OCI-LY7 (cell line): ENCODE data around the gene KCNQ5. TPM values are rescaled to one million over a fixed set of nuclear protein-coding genes. Genes with fewer than 3 reads are reported as not detected.
"Not testable (repeated sequence)": the region's sequence is repeated elsewhere in the genome, so short reads cannot be mapped to it uniquely, and the experiment has no call there.

ENCODE experiments used
- BruUV-seq: library from RNA; stranded (reverse); fragments of 400-500 nt; replicated peaks from 2 replicates; lab custom pipeline; 2021; lab: Mats Ljungman, UMichigan
- CTCF ChIA-PET: fragments of 300-600 bp; sonication (Branson Sonifier 250); formaldehyde crosslinking; loops from one replicate; lab custom pipeline; 2022; ENCODE audit warnings: antibody characterized with exemption; ENCODE audit not compliant: unreplicated experiment; lab: Charles Lee
- POLR2A ChIA-PET: fragments of 300-600 bp; sonication (Branson Sonifier 250); formaldehyde crosslinking; loops from one replicate; lab custom pipeline; 2022; ENCODE audit warnings: antibody characterized with exemption; lab: Charles Lee
- DNase-seq: peaks from one replicate; pipeline ENCODE4 v3.0.0-alpha.2; 2015; ENCODE audit warnings: low spot score
- H2AFZ ChIP-seq: fragments of 200-600 bp; sonication (generic), shearing (Covaris generic); 2 replicates; pipeline ENCODE4 v1.6.1; 2014; ENCODE audit warnings: mild to moderate bottlenecking, antibody characterized with exemption, low read length, moderate library complexity
- H3K27ac ChIP-seq: fragments of 200-600 bp; sonication (generic); 2 replicates; pipeline ENCODE4 v1.5.1; 2014; ENCODE audit warnings: mixed run types, low read depth, mild to moderate bottlenecking, moderate library complexity, low read length, inconsistent platforms; ENCODE audit not compliant: poor library complexity, severe bottlenecking
- H3K36me3 ChIP-seq: fragments of 200-600 bp; sonication (generic); 2 replicates; pipeline ENCODE4 v1.6.1; 2014; ENCODE audit warnings: mild to moderate bottlenecking, antibody characterized with exemption, low read length, moderate library complexity, mixed read lengths; ENCODE audit not compliant: insufficient read depth
- H3K4me1 ChIP-seq: fragments of 200-600 bp; sonication (generic); 2 replicates; pipeline ENCODE4 v1.5.1; 2014; ENCODE audit warnings: mild to moderate bottlenecking, low read length; ENCODE audit not compliant: insufficient read depth, poor library complexity, severe bottlenecking
- H3K4me2 ChIP-seq: fragments of 200-600 bp; sonication (generic); 2 replicates; pipeline ENCODE4 v1.6.1; 2014; ENCODE audit warnings: mild to moderate bottlenecking, low read length
- H3K4me3 ChIP-seq: fragments of 200-600 bp; sonication (generic); 2 replicates; pipeline ENCODE4 v1.5.1; 2014; ENCODE audit warnings: mild to moderate bottlenecking, low read depth, low read length; ENCODE audit not compliant: poor library complexity, severe bottlenecking
- H3K79me2 ChIP-seq: fragments of 200-600 bp; sonication (generic); 2 replicates; pipeline ENCODE4 v1.6.1; 2016; ENCODE audit warnings: low read depth, mild to moderate bottlenecking, low read length, moderate library complexity, mixed read lengths; ENCODE audit not compliant: insufficient read depth
- H3K9me2 ChIP-seq: fragments of 200-600 bp; sonication (generic); 2 replicates; pipeline ENCODE4 v1.6.1; 2016; ENCODE audit warnings: mild to moderate bottlenecking, low read length, mixed read lengths; ENCODE audit not compliant: insufficient read depth
- H3K9me3 ChIP-seq: fragments of 200-600 bp; sonication (generic); 2 replicates; pipeline ENCODE4 v1.6.1; 2014; ENCODE audit warnings: mild to moderate bottlenecking, mixed run types, low read length, mixed read lengths
- H4K20me1 ChIP-seq: fragments of 200-600 bp; sonication (generic); 2 replicates; pipeline ENCODE4 v1.6.1; 2014; ENCODE audit warnings: mild to moderate bottlenecking, antibody characterized with exemption, low read length, moderate library complexity, mixed read lengths; ENCODE audit not compliant: insufficient read depth
- EZH2phosphoT487 ChIP-seq: fragments of 200-600 bp; sonication (generic); IDR thresholded peaks from 2 replicates; pipeline ENCODE4 v1.6.1; 2018; ENCODE audit warnings: low read depth, borderline replicate concordance, mild to moderate bottlenecking, mixed run types, antibody characterized with exemption, low read length, moderate library complexity, mixed read lengths
- intact Hi-C: fragments of 100-400 bp; cut with micrococcal nuclease; formaldehyde crosslinking; loops from one replicate; pipeline ENCODE4 v1.10.0; 2022; ENCODE audit not compliant: unreplicated experiment
- total RNA-seq, 2 experiments: library from RNA; depleted of rRNA in 1 of 2; stranded (reverse); fragments of >200 nt in 1 of 2; shearing (Covaris generic) in 1 of 2; gene quantifications; 2 replicates each; pipeline ENCODE4 v1.2.3, GENCODE V29; 2014 to 2022
- TF ChIP-seq, protein P1 (sequence below): fragments of 200-600 bp; sonication (generic); conservative IDR thresholded peaks from 2 replicates; pipeline ENCODE4 v1.5.1; 2014; ENCODE audit warnings: mild to moderate bottlenecking, antibody characterized with exemption, low read length, moderate library complexity, mixed read lengths

The KCNQ5 gene
- total RNA-seq, 2 experiments from 2014 or later, result 26.1 to 29.7 TPM

DNA sequence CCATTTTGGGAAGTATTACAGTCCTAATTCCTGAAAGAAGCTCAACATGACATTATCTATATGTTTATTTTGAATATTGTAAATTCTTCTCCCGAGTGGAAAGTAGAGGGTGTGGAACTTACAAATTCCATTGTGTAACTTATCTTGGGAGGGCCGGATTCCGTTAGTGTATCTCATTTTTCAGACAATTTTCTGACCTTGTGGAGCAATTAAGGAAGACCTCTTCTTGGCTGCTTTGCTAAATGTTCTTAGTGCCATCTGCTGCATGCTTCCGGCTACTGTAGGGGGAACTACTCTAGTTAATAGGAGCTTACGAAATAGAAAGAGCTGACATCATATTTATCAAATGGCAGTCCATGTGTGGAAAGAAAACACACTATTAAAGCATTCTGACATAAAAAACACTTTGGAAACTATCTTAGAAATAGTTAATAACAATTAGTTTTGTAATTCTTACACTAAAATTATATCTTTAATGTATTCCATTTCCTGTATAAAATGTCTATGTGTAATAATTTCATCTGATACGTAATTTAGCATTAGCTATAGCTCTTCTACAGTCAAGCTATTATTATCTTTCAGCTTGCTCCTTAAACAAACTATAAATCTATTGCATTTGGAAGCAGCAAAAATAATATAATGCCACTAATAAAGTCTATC is 41.5 kb upstream of the KCNQ5 start:
- Histone ChIP-seq H3K9me3 (no peaks in the 10 kb centered on the region), H3K4me3 (no peak overlapping the region), H4K20me1 (no peaks in the 10 kb centered on the region), H3K36me3 (no peaks in the 10 kb centered on the region), H3K9me2 (no peaks in the 10 kb centered on the region), H3K79me2 (no peaks in the 10 kb centered on the region), H3K27ac (no peak overlapping the region), H3K4me1 (no peaks in the 10 kb centered on the region), H3K4me2 (no peak overlapping the region), H2AFZ (no peak overlapping the region)
- peak; percentile 41 for DNase-seq
- no peak for TF ChIP-seq EZH2phosphoT487
- TF ChIP-seq, protein P1, sequence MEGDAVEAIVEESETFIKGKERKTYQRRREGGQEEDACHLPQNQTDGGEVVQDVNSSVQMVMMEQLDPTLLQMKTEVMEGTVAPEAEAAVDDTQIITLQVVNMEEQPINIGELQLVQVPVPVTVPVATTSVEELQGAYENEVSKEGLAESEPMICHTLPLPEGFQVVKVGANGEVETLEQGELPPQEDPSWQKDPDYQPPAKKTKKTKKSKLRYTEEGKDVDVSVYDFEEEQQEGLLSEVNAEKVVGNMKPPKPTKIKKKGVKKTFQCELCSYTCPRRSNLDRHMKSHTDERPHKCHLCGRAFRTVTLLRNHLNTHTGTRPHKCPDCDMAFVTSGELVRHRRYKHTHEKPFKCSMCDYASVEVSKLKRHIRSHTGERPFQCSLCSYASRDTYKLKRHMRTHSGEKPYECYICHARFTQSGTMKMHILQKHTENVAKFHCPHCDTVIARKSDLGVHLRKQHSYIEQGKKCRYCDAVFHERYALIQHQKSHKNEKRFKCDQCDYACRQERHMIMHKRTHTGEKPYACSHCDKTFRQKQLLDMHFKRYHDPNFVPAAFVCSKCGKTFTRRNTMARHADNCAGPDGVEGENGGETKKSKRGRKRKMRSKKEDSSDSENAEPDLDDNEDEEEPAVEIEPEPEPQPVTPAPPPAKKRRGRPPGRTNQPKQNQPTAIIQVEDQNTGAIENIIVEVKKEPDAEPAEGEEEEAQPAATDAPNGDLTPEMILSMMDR, result peak; percentile 69
- intact Hi-C loops, result loop anchor here (10.0 kb wide), 1 partner anchor 166 kb away; no protein-coding TSS in a partner anchor
- ChIA-PET CTCF (no interaction called here), POLR2A (interaction anchor here (0.8 to 0.9 kb wide), 3 partner anchors 9 to 16 kb away, joined by 3 to 4 read pairs (median 3); no protein-coding TSS in a partner anchor)
- BruUV-seq, result no TSS peak

DNA sequence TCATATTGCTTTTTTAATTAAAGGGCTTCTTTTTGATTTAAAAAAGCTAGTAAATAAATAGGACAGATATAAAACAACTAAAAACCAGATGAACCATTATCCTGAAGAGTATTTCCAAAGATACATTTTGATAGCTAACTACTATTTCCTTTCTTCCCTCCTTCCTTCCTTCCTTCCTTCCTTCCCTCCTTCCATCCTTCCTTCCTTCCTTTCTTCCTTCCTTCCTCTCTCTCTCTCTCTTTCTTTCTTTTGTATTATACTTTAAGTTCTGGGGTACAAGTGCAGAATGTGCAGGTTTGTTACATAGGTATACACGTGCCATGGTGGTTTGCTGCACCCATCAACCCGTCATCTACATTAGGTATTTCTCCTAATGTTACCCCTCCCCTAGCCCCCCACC is 40.9 kb upstream of the KCNQ5 start:
- BruUV-seq, H4K20me1 ChIP-seq, H3K79me2 ChIP-seq, H3K4me2 ChIP-seq, H2AFZ ChIP-seq, H3K36me3 ChIP-seq, CTCF ChIA-PET, H3K4me3 ChIP-seq, H3K9me3 ChIP-seq, H3K9me2 ChIP-seq, DNase-seq, H3K27ac ChIP-seq, H3K4me1 ChIP-seq: not testable (repeated sequence)
- POLR2A ChIA-PET, result interaction anchor here (0.8 to 0.9 kb wide), 2 partner anchors 8 to 17 kb away, joined by 3 to 4 read pairs; no protein-coding TSS in a partner anchor
- intact Hi-C loops, result loop anchor here (10.0 kb wide), 1 partner anchor 166 kb away; no protein-coding TSS in a partner anchor

DNA sequence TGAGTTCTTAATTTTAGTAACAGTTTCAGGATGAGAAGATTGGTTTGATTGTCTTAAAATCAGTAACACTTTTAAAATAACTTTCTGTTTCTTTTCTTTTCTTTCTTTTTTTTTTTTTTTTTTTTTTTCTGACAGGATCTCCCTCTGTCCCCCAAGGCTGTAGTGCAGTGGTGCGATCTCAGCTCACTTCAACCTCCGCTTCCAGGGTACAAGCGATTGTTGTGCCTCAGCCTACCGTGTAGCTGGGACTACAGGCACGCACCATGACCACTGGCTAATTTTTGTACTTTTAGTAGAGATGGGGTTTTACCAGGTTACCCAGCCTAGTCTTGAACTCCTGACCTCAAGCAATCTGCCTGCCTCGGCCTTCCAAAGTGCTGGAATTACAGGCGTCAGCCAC is 33.7 kb upstream of the KCNQ5 start:
- no peaks in the 10 kb centered on the region for H3K9me2 ChIP-seq
- H3K4me1 ChIP-seq, result no peaks in the 10 kb centered on the region
- BruUV-seq, result no TSS peak
- ChIA-PET POLR2A (interaction anchor here (0.7 to 1.5 kb wide), 7 partner anchors 9 to 586 kb away, joined by 3 to 9 read pairs (median 5); no protein-coding TSS in a partner anchor), CTCF (no interaction called here)
- H3K27ac ChIP-seq, result no peak overlapping the region
- no peak for DNase-seq
- H4K20me1 ChIP-seq, result no peaks in the 10 kb centered on the region
- H3K36me3 ChIP-seq, result no peaks in the 10 kb centered on the region
- no peak overlapping the region for H3K4me3 ChIP-seq
- no peaks in the 10 kb centered on the region for H3K9me3 ChIP-seq
- intact Hi-C loops, result loop anchor here (10.0 kb wide), 1 partner anchor 173 kb away; no protein-coding TSS in a partner anchor
- TF ChIP-seq, protein P1, result no peak
- TF ChIP-seq EZH2phosphoT487, result no peak
- H2AFZ ChIP-seq, result no peak overlapping the region
- no peak overlapping the region for H3K4me2 ChIP-seq
- no peaks in the 10 kb centered on the region for H3K79me2 ChIP-seq
